NCI-H1417 (cell line): ENCODE data around the gene FMO1.
"Not testable (repeated sequence)": the region's sequence is repeated elsewhere in the genome, so short reads cannot be mapped to it uniquely, and the experiment has no call there.

Experiments
- DNase-seq, 3 experiments: peaks; one replicate each; lab custom pipeline; 2025; lab: John Stamatoyannopoulos, UW

The FMO1 gene

GRCh38 chr1:171280599-171280998 is 32.3 kb downstream of the FMO1 start:
- peak in 2 of 3 experiments; percentile 26 to 41 for DNase-seq

- DNase-seq: no peak
Observed at GRCh38 chr1:171286032-171286705, 37.9 kb downstream of the FMO1 start.

GRCh38 chr1:171290621-171291020 is 42.3 kb downstream of the FMO1 start:
- no peak for DNase-seq

GRCh38 chr1:171292799-171293198 is 44.5 kb downstream of the FMO1 start:
- DNase-seq: no peak

GRCh38 chr1:171295383-171295782 is 47.1 kb downstream of the FMO1 start:
- not testable (repeated sequence) for DNase-seq

GRCh38 chr1:171295821-171296220 is 47.5 kb downstream of the FMO1 start:
- DNase-seq: no peak

- DNase-seq: no peak
Observed at GRCh38 chr1:171296897-171297296, 48.6 kb downstream of the FMO1 start.

GRCh38 chr1:171298696-171299095 is 50.4 kb downstream of the FMO1 start:
- no peak for DNase-seq

GRCh38 chr1:171299342-171299741 is 51.0 kb downstream of the FMO1 start:
- DNase-seq: no peak

- DNase-seq: peak in 1 of 3 experiments; percentile 66
Observed at GRCh38 chr1:171300401-171300800, 52.1 kb downstream of the FMO1 start.

GRCh38 chr1:171310661-171311087 is 62.4 kb downstream of the FMO1 start:
- peak in 1 of 3 experiments; percentile 31 for DNase-seq

GRCh38 chr1:171311771-171312558 is 63.7 kb downstream of the FMO1 start:
- no peak for DNase-seq

- DNase-seq: no peak
Observed at GRCh38 chr1:171313319-171313834, 65.1 kb downstream of the FMO1 start.

GRCh38 chr1:171313835-171314320 is 65.6 kb downstream of the FMO1 start, which contains the start of gene FMO4:
Gene FMO4, plus strand, starts transcription at chr1:171314183. Its CDS starts 5,643 bp downstream, at chr1:171319826.
- peak; percentile 83 to 98 (median 95) for DNase-seq

- DNase-seq: no peak
Observed at GRCh38 chr1:171329251-171329650, 81.0 kb downstream of the FMO1 start.

- no peak for DNase-seq
Observed at GRCh38 chr1:171334024-171334640, 85.8 kb downstream of the FMO1 start.
